A549 (cell line): ENCODE measurements around the gene TMEM269. TPM values are rescaled to one million over a fixed set of nuclear protein-coding genes. Genes with fewer than 3 reads are reported as not detected.

Experiments
- ATAC-seq, 2 experiments: fragments of 200-7000 bp in 1 of 2; fragments of >200 bp in 1 of 2; cut with Nextera tagmentation in 1 of 2; cut with Tn5 transposase in 1 of 2; 3 replicates each; pipeline versions ENCODE4 v1.8.0 to v1.9.1; 2018 to 2020; ENCODE audit warnings: mild to moderate bottlenecking in 1 of 2, moderate library complexity in 1 of 2
- CTCF ChIA-PET: fragments of 300-600 bp; sonication (Branson Sonifier 250); formaldehyde crosslinking; extraction: SDS; loops from one replicate; lab custom pipeline; 2021; ENCODE audit warnings: antibody characterized with exemption, inconsistent platforms; lab: Yijun Ruan, JAX
- POLR2A ChIA-PET: fragments of 350-600 bp; formaldehyde crosslinking; extraction: SDS; loops from one replicate; lab custom pipeline; 2021; ENCODE audit warnings: antibody characterized with exemption, inconsistent platforms; lab: Yijun Ruan, JAX
- DNase-seq, 2 experiments: peaks; one replicate each; pipeline versions ENCODE4 v3.0.0 to v3.0.0-alpha.2; 2011 to 2016; ENCODE audit warnings: low read depth in 1 of 2, low spot score in 1 of 2
- FAIRE-seq: peaks from 2 replicates; lab custom pipeline; 2011; peaks lifted over from hg19 to GRCh38; lab: Jason Lieb, UNC
- H3K27ac ChIP-seq, 2 experiments: fragments of >200 bp; sonication (Bioruptor Twin); formaldehyde crosslinking; 3 replicates each; pipeline ENCODE4 v1.5.1; 2016 to 2017
- H3K4me1 ChIP-seq: fragments of >200 bp; sonication (Bioruptor Twin); formaldehyde crosslinking; 3 replicates; pipeline ENCODE4 v1.6.1; 2016
- H3K4me2 ChIP-seq: fragments of >200 bp; sonication (Bioruptor Twin); formaldehyde crosslinking; 3 replicates; pipeline ENCODE4 v1.6.1; 2016
- H3K4me3 ChIP-seq: fragments of >200 bp; sonication (Bioruptor Twin); formaldehyde crosslinking; 3 replicates; pipeline ENCODE4 v1.5.1; 2016
- H3K9me3 ChIP-seq: fragments of >200 bp; sonication (Bioruptor Twin); formaldehyde crosslinking; 3 replicates; pipeline ENCODE4 v1.6.1; 2016
- FOXS1 ChIP-seq: fragments of 250-450 bp; sonication (Bioruptor Pico); IDR thresholded peaks from 2 replicates; pipeline ENCODE4 v1.5.0; 2020; ENCODE audit warnings: mild to moderate bottlenecking, moderate library complexity
- HOXB5 ChIP-seq: fragments of 250-450 bp; sonication (Bioruptor Pico); IDR thresholded peaks from 2 replicates; pipeline ENCODE4 v1.5.0; 2020; ENCODE audit warnings: mild to moderate bottlenecking, moderate library complexity
- NR3C1 ChIP-seq: fragments of >200 bp; sonication (Bioruptor Twin); formaldehyde crosslinking; IDR thresholded peaks from 3 replicates; pipeline ENCODE4 v1.6.1; 2017
- PHF8 ChIP-seq: fragments of 200-600 bp; sonication (generic); IDR thresholded peaks from 2 replicates; pipeline ENCODE4 v1.6.1; 2016; ENCODE audit warnings: low read depth, mild to moderate bottlenecking, antibody characterized with exemption, moderate library complexity, borderline replicate concordance
- RARB ChIP-seq: fragments of 250-450 bp; sonication (Bioruptor Pico); IDR thresholded peaks from 2 replicates; pipeline ENCODE4 v1.8.0; 2021; ENCODE audit warnings: mild to moderate bottlenecking, moderate library complexity
- RNF2 ChIP-seq: fragments of 200-600 bp; sonication (generic); IDR thresholded peaks from 2 replicates; pipeline ENCODE4 v1.6.1; 2016; ENCODE audit warnings: low read depth, mild to moderate bottlenecking, antibody characterized with exemption, moderate library complexity, borderline replicate concordance
- SMC3 ChIP-seq: fragments of >200 bp; sonication (Bioruptor Twin); formaldehyde crosslinking; IDR thresholded peaks from 3 replicates; pipeline ENCODE4 v1.6.1; 2018; ENCODE audit warnings: inconsistent platforms
- ZC3H11A ChIP-seq: fragments of 450-650 bp; IDR thresholded peaks from 2 replicates; pipeline ENCODE4 v1.6.1; 2014; ENCODE audit warnings: antibody characterized with exemption, mild to moderate bottlenecking
- ZNF302 ChIP-seq: fragments of 250-450 bp; sonication (Bioruptor Pico); IDR thresholded peaks from 2 replicates; pipeline ENCODE4 v1.9.0; 2021; ENCODE audit warnings: inconsistent platforms, mild to moderate bottlenecking, moderate library complexity
- WGBS: methylation state at CpG from one replicate; pipeline ENCODE4 v1.1.6; 2017; ENCODE audit errors: missing lambda C conversion rate; 5-methylcytosine and 5-hydroxymethylcytosine counted together
- polyA plus RNA-seq, 4 experiments: library from polyadenylated mRNA; depleted of rRNA in 3 of 4; stranded (reverse); fragments of >200 nt; fragmentation: RNase III in 1 of 4; extraction: RNeasy Plus Mini Kit Qiagen cat#74134 plus additional on column Dnase treatment in 1 of 4; gene quantifications; 2 replicates in 3 of 4; 3 replicates in 1 of 4; pipeline ENCODE4 v1.2.3, GENCODE V29; 2011 to 2017
- TF ChIP-seq, protein P1 (sequence below): fragments of >200 bp; sonication (Bioruptor Twin); formaldehyde crosslinking; IDR thresholded peaks from 2 replicates; pipeline ENCODE4 v1.6.1; 2016
- TF ChIP-seq, protein P2 (sequence below): fragments of >200 bp; sonication (Bioruptor Twin); formaldehyde crosslinking; IDR thresholded peaks from 3 replicates; pipeline ENCODE4 v1.6.1; 2016
- TF ChIP-seq, protein P3 (sequence below): fragments of 250-450 bp; sonication (Bioruptor Pico); IDR thresholded peaks from 2 replicates; pipeline ENCODE4 v1.5.0; 2021; ENCODE audit warnings: mild to moderate bottlenecking, moderate library complexity, borderline replicate concordance

The TMEM269 gene
- polyA plus RNA-seq, 2 of the 4 experiments (the other 2 are of a cell fraction): 0.21 TPM

DNA sequence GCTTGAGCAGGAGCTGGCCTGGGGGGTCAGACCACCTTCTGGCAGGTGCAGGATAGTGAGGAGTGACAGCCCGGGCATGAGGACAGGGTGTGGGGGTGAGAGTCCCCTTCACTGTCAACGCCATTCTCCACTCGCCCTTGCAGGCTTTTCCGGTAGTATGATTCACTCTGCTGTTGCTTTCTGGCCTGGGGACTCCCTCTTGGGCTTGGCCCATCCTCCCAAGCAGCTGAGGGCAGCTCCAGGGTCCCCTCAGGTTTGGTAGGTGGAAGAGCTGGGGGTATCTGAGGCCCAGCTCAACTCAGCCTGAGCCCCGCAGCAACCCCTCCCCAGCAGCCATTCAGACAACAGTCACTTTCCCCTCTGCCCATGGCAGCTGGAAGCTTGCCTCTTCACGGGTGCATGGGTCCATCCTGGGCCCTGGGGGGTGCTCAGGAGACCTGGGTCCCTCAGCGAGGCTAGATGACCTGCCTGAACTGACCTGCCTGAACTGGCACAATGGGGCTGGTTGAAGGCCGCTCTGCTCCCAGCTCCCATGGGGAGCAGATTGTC, 46.0 kb upstream of the TMEM269 start:
- TF ChIP-seq RARB (CRISPR knock-in tag) (no peak), FOXS1 (CRISPR knock-in tag) (no peak), NR3C1 (no peak), ZNF302 (CRISPR knock-in tag) (no peak), HOXB5 (CRISPR knock-in tag) (no peak), SMC3 (no peak), PHF8 (no peak)
- TF ChIP-seq, protein P1, sequence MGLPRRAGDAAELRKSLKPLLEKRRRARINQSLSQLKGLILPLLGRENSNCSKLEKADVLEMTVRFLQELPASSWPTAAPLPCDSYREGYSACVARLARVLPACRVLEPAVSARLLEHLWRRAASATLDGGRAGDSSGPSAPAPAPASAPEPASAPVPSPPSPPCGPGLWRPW: no peak
- TF ChIP-seq, protein P2, sequence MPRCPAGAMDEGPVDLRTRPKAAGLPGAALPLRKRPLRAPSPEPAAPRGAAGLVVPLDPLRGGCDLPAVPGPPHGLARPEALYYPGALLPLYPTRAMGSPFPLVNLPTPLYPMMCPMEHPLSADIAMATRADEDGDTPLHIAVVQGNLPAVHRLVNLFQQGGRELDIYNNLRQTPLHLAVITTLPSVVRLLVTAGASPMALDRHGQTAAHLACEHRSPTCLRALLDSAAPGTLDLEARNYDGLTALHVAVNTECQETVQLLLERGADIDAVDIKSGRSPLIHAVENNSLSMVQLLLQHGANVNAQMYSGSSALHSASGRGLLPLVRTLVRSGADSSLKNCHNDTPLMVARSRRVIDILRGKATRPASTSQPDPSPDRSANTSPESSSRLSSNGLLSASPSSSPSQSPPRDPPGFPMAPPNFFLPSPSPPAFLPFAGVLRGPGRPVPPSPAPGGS: no peak
- TF ChIP-seq, protein P3, sequence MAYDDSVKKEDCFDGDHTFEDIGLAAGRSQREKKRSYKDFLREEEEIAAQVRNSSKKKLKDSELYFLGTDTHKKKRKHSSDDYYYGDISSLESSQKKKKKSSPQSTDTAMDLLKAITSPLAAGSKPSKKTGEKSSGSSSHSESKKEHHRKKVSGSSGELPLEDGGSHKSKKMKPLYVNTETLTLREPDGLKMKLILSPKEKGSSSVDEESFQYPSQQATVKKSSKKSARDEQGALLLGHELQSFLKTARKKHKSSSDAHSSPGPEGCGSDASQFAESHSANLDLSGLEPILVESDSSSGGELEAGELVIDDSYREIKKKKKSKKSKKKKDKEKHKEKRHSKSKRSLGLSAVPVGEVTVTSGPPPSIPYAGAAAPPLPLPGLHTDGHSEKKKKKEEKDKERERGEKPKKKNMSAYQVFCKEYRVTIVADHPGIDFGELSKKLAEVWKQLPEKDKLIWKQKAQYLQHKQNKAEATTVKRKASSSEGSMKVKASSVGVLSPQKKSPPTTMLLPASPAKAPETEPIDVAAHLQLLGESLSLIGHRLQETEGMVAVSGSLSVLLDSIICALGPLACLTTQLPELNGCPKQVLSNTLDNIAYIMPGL (CRISPR knock-in tag): no peak
- CTCF ChIA-PET: interaction anchor here (1.1 to 1.3 kb wide), 2 partner anchors 8 to 18 kb away, joined by 3 to 5 read pairs; no protein-coding TSS in a partner anchor
- no peak for DNase-seq
- Histone ChIP-seq H3K4me1 (no peaks in the 10 kb centered on the region), H3K4me2 (no peak overlapping the region), H3K27ac (no peak overlapping the region), H3K4me3 (no peak overlapping the region), H3K9me3 (no peaks in the 10 kb centered on the region)
- POLR2A ChIA-PET: no interaction called here
- FAIRE-seq: no peak
- WGBS: 71% methylated on average over 5 of the region's 8 CpGs
- no peak for ATAC-seq

DNA sequence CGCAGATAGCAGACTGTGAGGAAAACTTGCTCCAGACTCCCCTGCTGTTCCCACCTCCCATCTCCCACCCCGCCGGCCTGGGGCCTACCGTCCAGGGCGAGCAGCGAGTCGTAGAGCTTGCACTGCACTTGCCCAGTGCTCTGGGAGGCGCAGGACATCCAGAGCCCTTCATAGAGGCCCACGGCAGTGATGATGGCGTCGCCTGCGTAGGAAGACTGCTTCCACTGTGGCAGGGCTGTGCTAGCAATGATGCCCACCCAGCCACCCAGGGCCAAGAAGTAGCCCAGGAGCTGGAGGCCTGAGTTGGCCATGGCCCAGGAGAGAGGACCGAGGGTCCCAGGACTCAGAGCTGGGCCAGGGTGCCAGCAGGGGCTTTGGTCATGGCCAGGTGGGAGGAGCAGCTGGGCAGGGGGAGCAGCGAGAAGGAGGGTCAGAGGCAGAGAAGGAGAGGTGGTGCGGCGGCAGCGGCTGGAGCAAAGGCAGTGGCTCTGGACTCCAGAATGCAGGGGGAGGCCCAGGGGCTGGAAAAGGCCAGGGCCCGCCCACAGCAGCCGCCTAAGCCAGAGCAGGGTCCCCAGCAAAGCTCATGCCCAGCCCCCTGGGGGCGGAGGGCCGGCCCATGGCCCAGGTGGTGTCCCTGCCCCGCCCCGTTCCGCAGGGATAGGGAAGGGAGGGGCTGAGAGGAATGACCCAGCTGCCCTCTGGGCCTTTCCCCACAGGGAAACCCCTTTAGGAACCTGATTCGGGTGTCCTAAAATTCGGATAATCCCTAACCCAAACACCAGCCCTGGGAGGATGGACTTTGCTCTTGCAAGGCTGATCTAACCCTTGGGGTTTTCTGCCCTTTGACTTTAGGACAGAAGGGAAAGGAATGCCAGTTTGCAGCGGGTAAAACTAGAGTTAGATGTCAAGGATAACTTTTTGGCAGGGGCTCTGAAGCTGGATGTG, 44.8 kb upstream of the TMEM269 start, which contains the start of gene CLDN19:
TSS of gene CLDN19 (minus strand) at position 484 of the 948 bp plus-strand sequence. CDS start at position 311, 173 bp downstream.
- ATAC-seq (no peak), FAIRE-seq (no peak), DNase-seq (no peak)
- no peak within 1 kb of the TSS for H3K4me3 ChIP-seq
- 76% methylated on average over 10 of the region's 27 CpGs for WGBS
- H3K4me1 ChIP-seq: no peaks in the 10 kb centered on the region
- CTCF ChIA-PET: interaction anchor here (1.3 kb wide), 1 partner anchor 107 kb away, joined by 3 read pairs; no protein-coding TSS in a partner anchor
- no peaks in the 10 kb centered on the region for H3K9me3 ChIP-seq
- no peak within 1 kb of the TSS for H3K27ac ChIP-seq
- TF ChIP-seq ZC3H11A (no peak), RNF2 (no peak)
- TF ChIP-seq, all 56 proteins: peak for 0
- no peak within 1 kb of the TSS for H3K4me2 ChIP-seq
- POLR2A ChIA-PET: no interaction called here

DNA sequence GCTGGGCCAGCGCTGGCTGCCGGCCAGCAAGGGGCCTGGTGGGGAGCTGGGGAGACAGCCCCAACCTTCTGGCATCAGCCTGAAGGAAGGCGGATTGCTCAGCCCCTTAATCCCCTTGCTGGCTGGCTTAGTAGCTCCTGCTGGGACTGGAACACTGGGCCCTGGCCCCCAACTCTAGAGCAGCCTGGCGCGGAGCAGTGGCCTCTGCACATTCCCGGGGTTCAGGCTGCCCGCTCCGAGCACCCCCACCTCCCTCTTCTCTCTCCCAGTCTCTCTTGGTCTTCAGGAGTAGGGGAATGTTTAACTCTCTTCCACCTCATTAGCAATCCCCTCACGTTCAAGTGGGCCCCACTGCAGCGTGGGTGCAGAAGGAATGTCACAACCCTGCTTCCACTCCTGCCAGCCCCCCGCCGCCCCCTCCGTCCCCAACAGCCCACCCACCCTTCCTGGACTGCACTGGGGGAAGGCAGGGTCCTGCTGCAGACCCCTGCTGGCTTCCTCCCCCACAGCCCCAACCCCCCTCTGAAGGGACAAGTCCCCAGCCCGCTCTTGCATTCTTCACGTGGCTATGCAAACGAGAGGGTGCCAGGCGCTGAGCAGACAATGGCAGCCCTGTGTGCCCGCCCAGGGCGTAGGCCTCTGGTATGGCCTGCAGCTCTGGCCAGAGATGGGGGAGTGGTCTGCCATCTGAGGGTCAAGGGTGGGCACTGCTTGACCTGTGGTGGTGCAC, 43.8 kb upstream of the TMEM269 start:
- no peak for FAIRE-seq
- WGBS: 87% methylated on average over 8 of the region's 19 CpGs
- Histone ChIP-seq H3K4me1 (no peaks in the 10 kb centered on the region), H3K27ac (no peak overlapping the region), H3K9me3 (no peaks in the 10 kb centered on the region), H3K4me2 (no peak overlapping the region), H3K4me3 (no peak overlapping the region)
- no peak for DNase-seq
- no peak for ATAC-seq
- CTCF ChIA-PET: interaction anchor here (1.3 kb wide), 1 partner anchor 108 kb away, joined by 3 read pairs; no protein-coding TSS in a partner anchor
- POLR2A ChIA-PET: no interaction called here
- TF ChIP-seq, protein P3 (CRISPR knock-in tag): no peak
